HepG2 (cell line): ENCODE data around the gene RFFL. TPM values are rescaled to one million over a fixed set of nuclear protein-coding genes. Genes with fewer than 3 reads are reported as not detected.

Source experiments
- KLF9 ChIP-seq: IDR thresholded peaks from 2 replicates; pipeline ENCODE4 v1.6.1; 2016; ENCODE audit warnings: low read depth
- MIER3 ChIP-seq: IDR thresholded peaks from 2 replicates; pipeline ENCODE4 v1.6.1; 2016; ENCODE audit warnings: missing compliant biosample characterization, borderline replicate concordance
- TSC22D2 ChIP-seq: sonication (generic); formaldehyde crosslinking; IDR thresholded peaks from 2 replicates; pipeline ENCODE4 v1.5.1; 2020; ENCODE audit warnings: missing genetic modification reagents, mild to moderate bottlenecking, borderline replicate concordance
- ZMAT3 ChIP-seq: sonication (generic); formaldehyde crosslinking; conservative IDR thresholded peaks from 2 replicates; pipeline ENCODE4 v1.7.0; 2021; ENCODE audit warnings: missing genetic modification reagents
- ZNF10 ChIP-seq: sonication (generic); formaldehyde crosslinking; IDR thresholded peaks from 2 replicates; pipeline ENCODE4 v1.4.0; 2020; ENCODE audit warnings: mild to moderate bottlenecking, low read depth, missing genetic modification reagents, borderline replicate concordance
- ZNF343 ChIP-seq: sonication (generic); formaldehyde crosslinking; IDR thresholded peaks from 2 replicates; pipeline ENCODE4 v1.4.0; 2020; ENCODE audit warnings: mild to moderate bottlenecking, missing genetic modification reagents
- ZNF382 ChIP-seq: sonication (generic); formaldehyde crosslinking; IDR thresholded peaks from 2 replicates; pipeline ENCODE4 v1.5.0; 2020; ENCODE audit warnings: missing genetic modification reagents, mild to moderate bottlenecking, borderline replicate concordance
- ZNF670 ChIP-seq: sonication (generic); formaldehyde crosslinking; IDR thresholded peaks from 2 replicates; pipeline ENCODE4 v1.8.0; 2022; ENCODE audit warnings: mild to moderate bottlenecking, missing genetic modification reagents, borderline replicate concordance
- ZNF879 ChIP-seq: sonication (generic); formaldehyde crosslinking; IDR thresholded peaks from 2 replicates; pipeline ENCODE4 v1.8.1; 2023; ENCODE audit warnings: missing genetic modification reagents
- ZSCAN21 ChIP-seq: sonication (generic); formaldehyde crosslinking; IDR thresholded peaks from 2 replicates; pipeline ENCODE4 v1.8.0; 2022; ENCODE audit warnings: mild to moderate bottlenecking, missing genetic modification reagents, moderate library complexity, borderline replicate concordance
- ZZZ3 ChIP-seq: sonication (generic); formaldehyde crosslinking; IDR thresholded peaks from 2 replicates; pipeline ENCODE4 v1.4.0; 2020; ENCODE audit warnings: missing genetic modification reagents, mild to moderate bottlenecking, borderline replicate concordance
- polyA plus RNA-seq, 8 experiments: library from polyadenylated mRNA; depleted of rRNA in 3 of 8; stranded (reverse) in 7 of 8; unstranded in 1 of 8; fragments of >200 nt; fragmentation: Illumina TruSeq in 4 of 8; extraction: Trizol in 4 of 8; gene quantifications; 2 replicates each; pipeline versions ENCODE4 v1.2.1 to v1.2.3, GENCODE V29; 2011 to 2016; ENCODE audit warnings: low read depth in 4 of 8, missing spikeins in 1 of 8, mixed read lengths in 1 of 8; ENCODE audit not compliant: insufficient read depth in 1 of 8
- total RNA-seq, 5 experiments: library from RNA; depleted of rRNA; stranded (reverse); fragments of >200 nt; fragmentation: Illumina TruSeq; extraction: Trizol; gene quantifications; 2 replicates each; pipeline ENCODE4 v1.2.3, GENCODE V29; 2016; ENCODE audit warnings: low read depth in 1 of 5
- TF ChIP-seq, protein P1 (sequence below): sonication (generic); formaldehyde crosslinking; IDR thresholded peaks from 2 replicates; pipeline ENCODE4 v1.9.0; 2022; ENCODE audit warnings: missing genetic modification reagents, mild to moderate bottlenecking, borderline replicate concordance
- TF ChIP-seq, protein P2 (sequence below): sonication (generic); formaldehyde crosslinking; IDR thresholded peaks from 2 replicates; pipeline ENCODE4 v1.4.0; 2020; ENCODE audit warnings: missing genetic modification reagents, borderline replicate concordance
- TF ChIP-seq, protein P3 (sequence below): sonication (generic); formaldehyde crosslinking; IDR thresholded peaks from 2 replicates; pipeline ENCODE4 v1.5.0; 2020; ENCODE audit warnings: mild to moderate bottlenecking, missing genetic modification reagents, borderline replicate concordance
- TF ChIP-seq, protein P4 (sequence below): sonication (generic); formaldehyde crosslinking; IDR thresholded peaks from 2 replicates; pipeline ENCODE4 v1.4.0; 2020; ENCODE audit warnings: missing genetic modification reagents

RFFL gene
- total and polyA plus RNA-seq, 2 of the 13 experiments (the other 11 are each of a cell fraction or from before 2014, with no cell fraction given) = 24.3 to 48.6 TPM

DNA sequence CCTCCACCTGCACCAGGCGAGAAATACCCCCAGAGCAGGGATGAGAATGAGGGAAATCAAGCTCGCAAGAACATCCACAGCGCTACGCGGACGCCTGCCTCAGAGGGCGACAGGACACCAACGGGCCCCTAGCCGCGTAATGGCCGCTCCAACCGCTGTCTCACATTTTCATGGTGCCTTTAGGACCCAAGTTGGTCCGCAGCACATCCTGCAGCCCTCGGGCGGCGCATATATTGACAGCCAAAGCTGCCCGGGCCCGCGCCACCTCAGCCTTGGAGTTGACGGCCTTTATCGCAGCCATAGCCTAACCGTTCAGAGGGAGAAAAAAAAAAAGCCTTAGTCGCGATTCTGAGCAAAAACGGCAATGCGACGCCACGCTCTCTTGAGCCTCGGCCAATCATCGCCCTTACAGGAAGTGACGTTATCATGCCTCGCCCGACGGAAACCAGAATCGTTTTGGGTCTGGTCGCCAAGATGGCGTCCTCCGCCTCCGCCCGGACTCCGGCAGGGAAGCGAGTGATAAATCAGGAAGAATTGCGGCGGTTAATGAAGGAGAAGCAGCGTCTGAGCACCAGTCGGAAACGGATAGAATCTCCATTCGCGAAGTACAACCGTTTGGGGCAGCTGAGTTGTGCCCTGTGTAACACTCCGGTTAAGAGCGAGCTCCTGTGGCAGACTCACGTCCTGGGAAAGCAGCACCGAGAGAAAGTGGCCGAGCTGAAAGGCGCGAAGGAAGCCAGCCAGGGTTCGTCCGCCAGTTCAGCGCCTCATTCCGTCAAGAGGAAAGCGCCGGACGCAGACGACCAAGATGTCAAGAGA lies 102.2 kb downstream of the RFFL start, which contains the start of the genes CCT6B and ZNF830 (continued):
- TF ChIP-seq, protein P1, sequence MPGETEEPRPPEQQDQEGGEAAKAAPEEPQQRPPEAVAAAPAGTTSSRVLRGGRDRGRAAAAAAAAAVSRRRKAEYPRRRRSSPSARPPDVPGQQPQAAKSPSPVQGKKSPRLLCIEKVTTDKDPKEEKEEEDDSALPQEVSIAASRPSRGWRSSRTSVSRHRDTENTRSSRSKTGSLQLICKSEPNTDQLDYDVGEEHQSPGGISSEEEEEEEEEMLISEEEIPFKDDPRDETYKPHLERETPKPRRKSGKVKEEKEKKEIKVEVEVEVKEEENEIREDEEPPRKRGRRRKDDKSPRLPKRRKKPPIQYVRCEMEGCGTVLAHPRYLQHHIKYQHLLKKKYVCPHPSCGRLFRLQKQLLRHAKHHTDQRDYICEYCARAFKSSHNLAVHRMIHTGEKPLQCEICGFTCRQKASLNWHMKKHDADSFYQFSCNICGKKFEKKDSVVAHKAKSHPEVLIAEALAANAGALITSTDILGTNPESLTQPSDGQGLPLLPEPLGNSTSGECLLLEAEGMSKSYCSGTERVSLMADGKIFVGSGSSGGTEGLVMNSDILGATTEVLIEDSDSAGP (CRISPR knock-in tag) = peak; percentile 91
- TF ChIP-seq ZNF343 (CRISPR knock-in tag) (no peak), KLF9 (CRISPR knock-in tag) (no peak), ZSCAN21 (0 out of 2 replicates have a peak, but pooled peaks have one; percentile 67), MIER3 (CRISPR knock-in tag) (no peak), ZMAT3 (CRISPR knock-in tag) (peak; percentile 80; the same call in 1 of the 2 replicates), ZNF879 (CRISPR knock-in tag) (peak; percentile 90), ZZZ3 (CRISPR knock-in tag) (peak; percentile 65; the same call in 1 of the 2 replicates), TSC22D2 (CRISPR knock-in tag) (no peak), ZNF382 (CRISPR knock-in tag) (no peak), ZNF10 (CRISPR knock-in tag) (no peak), ZNF670 (CRISPR knock-in tag) (peak; percentile 69; the same call in 1 of the 2 replicates)
- TF ChIP-seq, protein P2, sequence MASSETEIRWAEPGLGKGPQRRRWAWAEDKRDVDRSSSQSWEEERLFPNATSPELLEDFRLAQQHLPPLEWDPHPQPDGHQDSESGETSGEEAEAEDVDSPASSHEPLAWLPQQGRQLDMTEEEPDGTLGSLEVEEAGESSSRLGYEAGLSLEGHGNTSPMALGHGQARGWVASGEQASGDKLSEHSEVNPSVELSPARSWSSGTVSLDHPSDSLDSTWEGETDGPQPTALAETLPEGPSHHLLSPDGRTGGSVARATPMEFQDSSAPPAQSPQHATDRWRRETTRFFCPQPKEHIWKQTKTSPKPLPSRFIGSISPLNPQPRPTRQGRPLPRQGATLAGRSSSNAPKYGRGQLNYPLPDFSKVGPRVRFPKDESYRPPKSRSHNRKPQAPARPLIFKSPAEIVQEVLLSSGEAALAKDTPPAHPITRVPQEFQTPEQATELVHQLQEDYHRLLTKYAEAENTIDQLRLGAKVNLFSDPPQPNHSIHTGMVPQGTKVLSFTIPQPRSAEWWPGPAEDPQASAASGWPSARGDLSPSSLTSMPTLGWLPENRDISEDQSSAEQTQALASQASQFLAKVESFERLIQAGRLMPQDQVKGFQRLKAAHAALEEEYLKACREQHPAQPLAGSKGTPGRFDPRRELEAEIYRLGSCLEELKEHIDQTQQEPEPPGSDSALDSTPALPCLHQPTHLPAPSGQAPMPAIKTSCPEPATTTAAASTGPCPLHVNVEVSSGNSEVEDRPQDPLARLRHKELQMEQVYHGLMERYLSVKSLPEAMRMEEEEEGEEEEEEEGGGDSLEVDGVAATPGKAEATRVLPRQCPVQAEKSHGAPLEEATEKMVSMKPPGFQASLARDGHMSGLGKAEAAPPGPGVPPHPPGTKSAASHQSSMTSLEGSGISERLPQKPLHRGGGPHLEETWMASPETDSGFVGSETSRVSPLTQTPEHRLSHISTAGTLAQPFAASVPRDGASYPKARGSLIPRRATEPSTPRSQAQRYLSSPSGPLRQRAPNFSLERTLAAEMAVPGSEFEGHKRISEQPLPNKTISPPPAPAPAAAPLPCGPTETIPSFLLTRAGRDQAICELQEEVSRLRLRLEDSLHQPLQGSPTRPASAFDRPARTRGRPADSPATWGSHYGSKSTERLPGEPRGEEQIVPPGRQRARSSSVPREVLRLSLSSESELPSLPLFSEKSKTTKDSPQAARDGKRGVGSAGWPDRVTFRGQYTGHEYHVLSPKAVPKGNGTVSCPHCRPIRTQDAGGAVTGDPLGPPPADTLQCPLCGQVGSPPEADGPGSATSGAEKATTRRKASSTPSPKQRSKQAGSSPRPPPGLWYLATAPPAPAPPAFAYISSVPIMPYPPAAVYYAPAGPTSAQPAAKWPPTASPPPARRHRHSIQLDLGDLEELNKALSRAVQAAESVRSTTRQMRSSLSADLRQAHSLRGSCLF = no peak
- TF ChIP-seq, protein P3, sequence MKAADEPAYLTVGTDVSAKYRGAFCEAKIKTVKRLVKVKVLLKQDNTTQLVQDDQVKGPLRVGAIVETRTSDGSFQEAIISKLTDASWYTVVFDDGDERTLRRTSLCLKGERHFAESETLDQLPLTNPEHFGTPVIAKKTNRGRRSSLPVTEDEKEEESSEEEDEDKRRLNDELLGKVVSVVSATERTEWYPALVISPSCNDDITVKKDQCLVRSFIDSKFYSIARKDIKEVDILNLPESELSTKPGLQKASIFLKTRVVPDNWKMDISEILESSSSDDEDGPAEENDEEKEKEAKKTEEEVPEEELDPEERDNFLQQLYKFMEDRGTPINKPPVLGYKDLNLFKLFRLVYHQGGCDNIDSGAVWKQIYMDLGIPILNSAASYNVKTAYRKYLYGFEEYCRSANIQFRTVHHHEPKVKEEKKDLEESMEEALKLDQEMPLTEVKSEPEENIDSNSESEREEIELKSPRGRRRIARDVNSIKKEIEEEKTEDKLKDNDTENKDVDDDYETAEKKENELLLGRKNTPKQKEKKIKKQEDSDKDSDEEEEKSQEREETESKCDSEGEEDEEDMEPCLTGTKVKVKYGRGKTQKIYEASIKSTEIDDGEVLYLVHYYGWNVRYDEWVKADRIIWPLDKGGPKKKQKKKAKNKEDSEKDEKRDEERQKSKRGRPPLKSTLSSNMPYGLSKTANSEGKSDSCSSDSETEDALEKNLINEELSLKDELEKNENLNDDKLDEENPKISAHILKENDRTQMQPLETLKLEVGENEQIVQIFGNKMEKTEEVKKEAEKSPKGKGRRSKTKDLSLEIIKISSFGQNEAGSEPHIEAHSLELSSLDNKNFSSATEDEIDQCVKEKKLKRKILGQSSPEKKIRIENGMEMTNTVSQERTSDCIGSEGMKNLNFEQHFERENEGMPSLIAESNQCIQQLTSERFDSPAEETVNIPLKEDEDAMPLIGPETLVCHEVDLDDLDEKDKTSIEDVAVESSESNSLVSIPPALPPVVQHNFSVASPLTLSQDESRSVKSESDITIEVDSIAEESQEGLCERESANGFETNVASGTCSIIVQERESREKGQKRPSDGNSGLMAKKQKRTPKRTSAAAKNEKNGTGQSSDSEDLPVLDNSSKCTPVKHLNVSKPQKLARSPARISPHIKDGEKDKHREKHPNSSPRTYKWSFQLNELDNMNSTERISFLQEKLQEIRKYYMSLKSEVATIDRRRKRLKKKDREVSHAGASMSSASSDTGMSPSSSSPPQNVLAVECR (CRISPR knock-in tag) = peak; percentile 76
- TF ChIP-seq, protein P4, sequence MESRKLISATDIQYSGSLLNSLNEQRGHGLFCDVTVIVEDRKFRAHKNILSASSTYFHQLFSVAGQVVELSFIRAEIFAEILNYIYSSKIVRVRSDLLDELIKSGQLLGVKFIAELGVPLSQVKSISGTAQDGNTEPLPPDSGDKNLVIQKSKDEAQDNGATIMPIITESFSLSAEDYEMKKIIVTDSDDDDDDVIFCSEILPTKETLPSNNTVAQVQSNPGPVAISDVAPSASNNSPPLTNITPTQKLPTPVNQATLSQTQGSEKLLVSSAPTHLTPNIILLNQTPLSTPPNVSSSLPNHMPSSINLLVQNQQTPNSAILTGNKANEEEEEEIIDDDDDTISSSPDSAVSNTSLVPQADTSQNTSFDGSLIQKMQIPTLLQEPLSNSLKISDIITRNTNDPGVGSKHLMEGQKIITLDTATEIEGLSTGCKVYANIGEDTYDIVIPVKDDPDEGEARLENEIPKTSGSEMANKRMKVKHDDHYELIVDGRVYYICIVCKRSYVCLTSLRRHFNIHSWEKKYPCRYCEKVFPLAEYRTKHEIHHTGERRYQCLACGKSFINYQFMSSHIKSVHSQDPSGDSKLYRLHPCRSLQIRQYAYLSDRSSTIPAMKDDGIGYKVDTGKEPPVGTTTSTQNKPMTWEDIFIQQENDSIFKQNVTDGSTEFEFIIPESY (CRISPR knock-in tag) = no peak
